Central memory CD4-positive, alpha-beta T cell (primary cell): ENCODE measurements around the gene PMPCB.
"Not testable (repeated sequence)": the region's sequence is repeated elsewhere in the genome, so short reads cannot be mapped to it uniquely, and the experiment has no call there.

Source experiments
- DNase-seq: peaks from one replicate; pipeline ENCODE4 v3.0.0; 2022
- total RNA-seq, 3 experiments: gene quantifications; one replicate each; lab custom pipeline; 2026; lab: John Stamatoyannopoulos, UW

The PMPCB gene
- total RNA-seq, result 117 to 134 (median 129) reads per million in 3 experiments

- peak; percentile 92 for DNase-seq
Observed at GRCh38 chr7:103296901-103297836, at the start of gene PMPCB. Gene PMPCB (plus strand): TSS chr7:103297435. CDS start chr7:103297460, 25 bp downstream.

- not testable (repeated sequence) for DNase-seq
Observed at GRCh38 chr7:103253699-103254506, 43.3 kb upstream of the PMPCB start.

GRCh38 chr7:103264054-103264453, 33.2 kb upstream of the PMPCB start:
- not testable (repeated sequence) for DNase-seq

GRCh38 chr7:103266229-103266628, 31.0 kb upstream of the PMPCB start:
- DNase-seq, result not testable (repeated sequence)

GRCh38 chr7:103273374-103273773, 23.9 kb upstream of the PMPCB start:
- not testable (repeated sequence) for DNase-seq

- DNase-seq, result not testable (repeated sequence)
Observed at GRCh38 chr7:103274867-103275266, 22.4 kb upstream of the PMPCB start.

- DNase-seq, result not testable (repeated sequence)
Observed at GRCh38 chr7:103278195-103278594, 19.0 kb upstream of the PMPCB start.

- DNase-seq, result not testable (repeated sequence)
Observed at GRCh38 chr7:103279636-103279962, 17.6 kb upstream of the PMPCB start.

GRCh38 chr7:103279963-103280802, 17.1 kb upstream of the PMPCB start:
- peak; percentile 93 for DNase-seq

GRCh38 chr7:103280803-103281155, 16.5 kb upstream of the PMPCB start:
- DNase-seq, result not testable (repeated sequence)

GRCh38 chr7:103282802-103283427, 14.3 kb upstream of the PMPCB start:
- not testable (repeated sequence) for DNase-seq

GRCh38 chr7:103292122-103292521, 5.1 kb upstream of the PMPCB start:
- DNase-seq, result no peak

- no peak for DNase-seq
Observed at GRCh38 chr7:103293526-103293925, 3.7 kb upstream of the PMPCB start.

- peak; percentile 4 for DNase-seq
Observed at GRCh38 chr7:103297837-103298179, 573 bp downstream of the PMPCB start.

GRCh38 chr7:103299660-103300059, 2.4 kb downstream of the PMPCB start:
- no peak for DNase-seq

- DNase-seq, result no peak
Observed at GRCh38 chr7:103301441-103301840, 4.2 kb downstream of the PMPCB start.

GRCh38 chr7:103307503-103308231, 10.4 kb downstream of the PMPCB start:
- no peak for DNase-seq

GRCh38 chr7:103314852-103315251, 17.6 kb downstream of the PMPCB start:
- DNase-seq, result no peak

GRCh38 chr7:103316380-103316941, 19.2 kb downstream of the PMPCB start:
- DNase-seq, result no peak

GRCh38 chr7:103317009-103317408, 19.8 kb downstream of the PMPCB start:
- DNase-seq, result no peak

GRCh38 chr7:103325744-103326143, 28.5 kb downstream of the PMPCB start:
- no peak for DNase-seq
